NCI-H187 treated with DMSO at 0.1 percent for 48 hours (cell line): ENCODE measurements around the gene FCER2.

ENCODE experiments used
- DNase-seq: peaks from one replicate; lab custom pipeline; 2025; lab: John Stamatoyannopoulos, UW

The FCER2 gene

DNA sequence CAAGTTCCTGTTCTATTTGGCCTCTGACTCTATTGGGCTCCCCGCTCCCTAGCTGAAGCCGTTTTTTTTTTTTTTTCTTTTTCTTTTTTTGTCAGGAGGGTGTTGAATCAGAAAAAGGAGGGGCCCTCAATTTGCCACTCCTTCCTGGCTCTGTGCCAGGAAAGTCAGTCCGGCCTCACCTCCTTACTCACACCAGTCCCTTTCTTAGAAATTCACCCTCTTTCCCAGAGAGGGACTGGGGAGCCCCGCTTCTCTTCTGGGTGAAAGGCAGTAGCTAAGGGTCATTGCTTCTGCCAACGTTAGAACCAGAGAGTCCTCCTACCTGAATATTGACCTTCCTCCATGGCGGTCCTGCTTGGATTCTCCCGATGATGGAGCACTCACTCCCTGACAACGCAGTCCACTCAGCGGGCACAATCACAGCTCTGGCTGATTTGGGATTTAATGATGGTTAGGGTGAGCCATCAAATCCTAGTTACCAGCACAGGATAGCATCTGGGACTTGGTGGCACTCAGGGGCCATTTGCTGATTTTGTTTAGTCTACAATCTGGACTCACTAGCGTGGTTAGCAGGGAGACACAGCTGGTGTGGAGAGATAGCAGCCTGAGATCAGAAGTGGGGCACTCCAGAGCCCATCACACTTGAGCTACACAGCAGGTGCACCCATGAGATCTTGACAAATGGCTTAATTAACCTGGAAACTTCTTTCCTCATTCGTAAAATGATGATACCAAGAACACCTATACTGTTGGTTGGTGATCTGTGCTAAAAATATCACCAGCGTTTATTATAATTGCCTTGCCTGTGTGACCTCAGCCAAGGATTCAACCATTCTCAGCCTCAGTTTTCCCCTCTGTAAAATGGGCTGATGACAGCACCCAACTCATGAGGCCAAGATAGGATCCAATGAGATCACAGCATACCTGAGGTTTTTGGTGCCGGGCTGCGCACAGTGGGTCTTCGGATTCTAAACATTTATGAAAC lies 2.2 kb downstream of the FCER2 start:
- DNase-seq, result no peak

DNA sequence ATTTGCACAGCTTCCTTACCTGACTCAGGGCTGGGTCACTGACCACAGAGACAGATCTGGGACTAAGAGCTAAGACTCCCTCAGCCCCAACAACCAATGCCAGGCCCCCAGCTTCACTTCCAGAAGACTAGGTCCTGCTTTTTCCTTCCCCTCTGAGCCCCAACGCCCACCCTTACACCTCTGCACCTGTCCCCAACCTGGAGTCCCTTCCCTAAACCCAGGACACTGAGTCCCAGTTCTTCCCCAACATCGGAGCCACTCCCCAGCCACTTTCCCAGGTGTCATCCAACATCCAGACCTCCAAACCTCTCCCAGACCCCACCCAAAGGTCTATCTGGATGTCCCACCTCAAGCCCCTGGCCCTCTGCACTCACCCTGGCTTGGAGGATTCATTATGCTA lies 2.9 kb downstream of the FCER2 start:
- DNase-seq, result no peak

DNA sequence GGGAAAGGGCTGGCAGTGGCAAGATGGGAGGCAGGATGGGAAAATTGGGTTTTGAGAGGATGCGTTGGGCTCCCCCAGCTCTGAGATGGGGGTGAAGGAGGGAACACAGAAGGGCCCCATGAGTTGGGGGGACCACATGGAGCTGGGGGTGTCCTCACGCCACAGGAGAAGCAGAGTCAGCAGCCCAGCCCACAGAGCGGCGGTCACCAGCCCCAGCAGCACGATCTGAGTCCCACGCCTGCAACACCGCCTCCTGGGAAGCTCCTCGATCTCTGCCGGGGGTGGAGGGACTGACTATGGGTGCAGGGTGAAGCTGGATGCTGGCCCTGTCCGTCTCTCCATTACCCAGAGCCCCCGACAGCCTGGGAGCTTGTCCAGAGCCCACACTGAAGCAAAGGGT lies 3.3 kb downstream of the FCER2 start:
- no peak for DNase-seq

- no peak for DNase-seq
These were observed 4.1 kb downstream of the FCER2 start for GRCh38 chr19:7697721-7698287.

- no peak for DNase-seq
These were observed 7.4 kb downstream of the FCER2 start for GRCh38 chr19:7694499-7694898.

DNA sequence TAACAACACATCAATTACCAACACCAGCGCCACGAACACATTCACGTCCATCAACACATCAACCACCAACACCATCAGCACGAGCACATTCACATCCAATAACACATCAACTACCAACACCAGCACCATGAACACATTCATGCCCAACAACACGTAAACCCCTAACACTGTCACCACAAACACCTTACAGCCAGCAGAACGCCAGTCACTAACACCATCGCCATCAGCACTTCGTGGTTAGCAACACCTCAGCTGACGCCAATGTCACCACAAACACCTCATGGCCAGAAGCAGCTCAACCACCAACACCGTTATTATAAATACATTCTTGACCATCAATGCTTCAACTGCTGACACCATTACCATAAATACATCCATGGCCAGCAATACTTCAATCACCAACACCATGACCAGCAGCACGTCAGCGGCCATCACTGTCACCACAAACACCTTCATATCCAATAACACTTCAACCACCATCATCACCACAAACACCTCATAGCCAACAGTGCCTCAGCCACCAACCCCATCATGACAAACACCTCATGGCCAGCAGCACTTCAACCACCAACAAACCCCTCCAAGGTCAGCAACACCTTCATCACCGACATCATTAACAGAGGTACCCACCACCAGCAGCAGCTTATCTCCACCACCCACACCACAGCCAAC lies 9.4 kb downstream of the FCER2 start:
- DNase-seq, result no peak

DNA sequence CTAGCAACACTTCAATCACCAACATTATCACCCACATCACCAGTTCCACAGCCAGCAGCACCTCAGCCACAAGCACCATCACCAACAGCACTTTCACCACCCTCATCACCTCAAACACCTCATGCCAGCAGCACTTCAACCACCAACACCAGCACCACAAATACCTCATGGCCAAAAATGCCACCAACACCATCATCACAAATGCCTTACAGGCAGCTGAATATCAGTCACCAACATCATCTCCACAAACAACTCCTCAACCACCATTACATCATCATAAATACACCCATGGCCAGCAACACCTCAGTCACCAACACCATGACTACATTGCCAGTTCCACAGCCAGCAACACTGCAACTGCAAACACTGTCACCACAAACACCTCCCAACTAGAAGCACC lies 10.4 kb downstream of the FCER2 start:
- no peak for DNase-seq

GRCh38 chr19:7690779-7691258 lies 11.1 kb downstream of the FCER2 start:
- no peak for DNase-seq

GRCh38 chr19:7689165-7689564 lies 12.8 kb downstream of the FCER2 start:
- no peak for DNase-seq

DNA sequence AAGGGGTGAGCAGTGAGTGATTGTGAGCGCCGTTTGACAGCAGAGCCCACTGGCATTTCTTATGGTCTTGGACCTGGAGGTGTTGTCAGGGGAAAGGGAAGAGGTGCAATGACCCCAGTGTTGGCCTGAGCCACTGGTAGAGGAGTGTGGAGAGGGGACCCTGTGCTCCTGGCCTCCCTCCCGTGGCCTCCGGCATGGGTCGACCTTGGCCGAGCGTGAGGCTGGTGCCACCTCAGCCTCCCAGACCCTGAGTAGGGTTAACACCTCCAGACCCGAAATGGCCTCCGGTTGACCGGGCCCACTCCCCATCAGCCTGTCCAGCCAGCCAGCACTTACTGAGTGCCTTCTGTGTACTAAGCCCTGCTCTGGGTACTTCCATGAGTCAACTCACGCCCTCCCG lies 14.8 kb downstream of the FCER2 start:
- DNase-seq, result no peak

DNA sequence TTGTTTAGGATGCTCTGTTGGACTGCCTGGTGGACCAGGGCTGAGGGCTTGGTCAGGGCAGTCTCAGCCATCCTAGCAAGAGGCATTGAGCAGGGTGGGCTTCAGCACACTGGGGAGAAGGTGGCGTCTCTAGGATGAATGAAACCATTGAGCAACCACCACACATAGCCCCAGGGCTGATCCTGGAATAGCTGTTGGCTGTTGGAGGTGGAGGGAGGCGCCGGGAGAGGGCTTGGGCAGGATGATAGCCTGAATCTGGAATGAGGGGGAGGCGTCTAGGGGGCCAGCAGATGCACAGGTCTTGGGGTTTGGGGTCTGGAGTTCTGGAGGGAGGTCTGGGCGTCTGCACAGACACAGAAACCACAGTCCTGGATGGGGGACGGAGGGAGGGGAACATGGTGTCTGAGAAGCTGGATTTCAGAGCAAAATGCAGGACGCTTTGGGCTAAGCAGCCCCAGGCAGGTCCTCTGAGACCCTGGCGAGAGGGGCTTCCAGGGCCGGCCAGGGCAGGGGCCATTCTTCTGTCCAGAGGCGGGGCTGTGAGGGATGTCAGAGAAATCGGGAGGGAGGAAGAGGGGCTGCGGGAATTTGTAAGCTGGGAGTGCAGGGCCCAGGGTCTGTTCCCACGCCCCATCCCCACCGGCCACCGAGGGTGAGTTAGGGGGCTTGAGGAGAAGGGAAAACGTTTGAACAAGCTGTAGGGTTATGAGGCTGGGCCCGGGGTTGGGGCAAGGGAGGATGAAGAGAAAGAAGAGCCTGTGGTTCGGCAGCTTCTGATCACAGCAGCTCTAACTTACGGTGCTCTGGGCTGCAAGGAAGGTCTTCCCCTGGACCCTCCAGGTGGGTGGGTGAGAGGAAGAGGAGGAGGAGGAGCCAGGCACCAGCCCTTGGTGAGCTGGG lies 16.1 kb downstream of the FCER2 start:
- DNase-seq, result no peak

GRCh38 chr19:7682175-7682855 lies 19.6 kb downstream of the FCER2 start:
- no peak for DNase-seq

DNA sequence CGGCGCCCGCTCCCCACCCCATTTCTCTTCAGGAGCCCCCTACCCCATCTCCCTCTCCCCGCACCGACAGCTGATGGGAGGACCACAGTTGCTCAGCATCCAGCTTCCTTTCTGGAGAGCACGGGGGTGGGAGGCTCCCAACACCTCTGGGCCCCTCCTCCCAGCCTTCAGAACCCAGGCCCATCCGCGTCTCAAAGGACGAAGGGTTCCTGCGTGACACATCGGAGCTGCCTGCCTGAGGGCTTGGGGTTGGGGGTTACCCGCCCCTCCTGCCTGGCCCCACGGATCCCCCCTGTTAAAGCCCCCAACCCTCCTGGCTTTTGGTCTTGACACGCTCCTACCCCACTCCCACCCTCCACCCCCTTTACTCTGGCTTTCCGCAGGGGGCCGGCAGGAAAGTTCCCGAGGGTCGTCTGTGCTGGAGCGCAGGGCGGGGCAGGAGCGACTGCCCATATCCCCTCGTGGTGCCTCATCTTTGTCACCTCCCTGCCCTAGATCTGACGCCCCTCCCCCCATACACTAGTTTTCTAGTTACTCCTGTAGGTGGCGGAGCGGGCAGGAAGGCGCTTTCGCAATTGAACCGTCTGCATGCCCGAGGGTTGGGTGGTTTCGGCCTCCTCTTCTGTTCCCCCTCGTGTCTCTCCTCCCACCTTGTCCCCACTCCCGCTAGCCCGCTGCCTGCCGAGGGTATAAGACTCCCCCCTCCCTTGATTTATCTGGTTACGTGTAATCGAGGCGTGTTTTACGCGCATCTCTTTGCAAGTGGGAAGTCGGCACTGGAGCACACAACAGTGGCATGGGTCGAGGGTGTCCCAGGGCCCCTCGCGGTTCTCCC lies 20.4 kb downstream of the FCER2 start:
- no peak for DNase-seq

- no peak for DNase-seq
These were observed 21.2 kb downstream of the FCER2 start, which contains the start of gene TRAPPC5 for GRCh38 chr19:7680606-7681339. Gene TRAPPC5, plus strand, starts transcription at chr19:7680833. Its CDS starts 1,421 bp downstream, at chr19:7682254.

DNA sequence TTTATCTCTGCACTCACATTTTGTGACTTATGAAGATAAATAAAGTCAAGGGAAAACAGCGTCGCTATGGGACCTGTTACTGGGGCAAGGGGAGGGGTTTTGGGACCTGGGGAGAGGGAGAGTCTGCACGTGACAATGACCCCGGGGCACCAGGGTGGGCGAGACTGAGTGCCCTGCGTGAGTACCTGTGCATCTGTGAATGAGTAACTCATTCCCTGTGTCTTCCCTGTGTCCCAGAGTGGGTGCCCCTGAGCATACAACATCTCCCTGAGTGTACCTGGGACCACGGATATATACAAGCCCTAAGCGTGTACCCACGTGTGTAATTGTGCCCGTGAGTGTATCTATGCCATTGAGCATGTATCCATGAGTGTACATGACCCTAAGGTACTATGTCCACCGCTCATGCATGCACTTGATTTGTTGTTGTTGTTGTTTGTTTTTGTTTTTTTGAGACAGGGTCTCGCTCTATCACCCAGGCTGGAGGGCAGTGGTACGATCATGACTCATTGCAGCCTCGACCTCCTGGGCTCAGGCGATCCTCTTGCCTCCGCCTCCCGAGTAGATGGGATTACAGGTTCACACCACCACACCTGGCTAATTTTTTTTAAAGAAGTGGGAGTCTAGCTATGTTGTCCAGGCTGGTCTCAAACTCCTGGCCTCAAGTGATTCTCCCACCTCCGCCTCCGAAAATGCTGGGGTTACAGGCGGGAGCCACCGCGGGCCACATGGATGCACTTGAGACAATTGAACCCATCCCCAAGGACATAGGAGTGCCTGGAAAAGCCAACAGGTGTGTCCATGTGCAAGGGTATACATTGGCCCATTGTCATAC lies 21.9 kb downstream of the FCER2 start:
- no peak for DNase-seq

GRCh38 chr19:7678971-7679751 lies 22.8 kb downstream of the FCER2 start:
- no peak for DNase-seq

GRCh38 chr19:7677669-7678311 lies 24.1 kb downstream of the FCER2 start:
- no peak for DNase-seq
